H1 (cell line): ENCODE results near the gene CGNL1. TPM values are rescaled to one million over a fixed set of nuclear protein-coding genes. Genes with fewer than 3 reads are reported as not detected.

Experiments
- CTCF ChIA-PET: fragments of 300-600 bp; sonication (Branson Sonifier 250); formaldehyde crosslinking; loops from one replicate; lab custom pipeline; 2021; ENCODE audit not compliant: partially characterized antibody; lab: Charles Lee
- POLR2A ChIA-PET: fragments of 300-600 bp; sonication (Branson Sonifier 250); formaldehyde crosslinking; loops from one replicate; lab custom pipeline; 2021; ENCODE audit warnings: inconsistent platforms; ENCODE audit not compliant: partially characterized antibody; lab: Charles Lee
- DNase-seq, 2 experiments: peaks; one replicate each; pipeline versions ENCODE4 v3.0.0 to v3.0.0-alpha.2; 2010 to 2022; ENCODE audit warnings: low spot score in 2 of 2, low read depth in 1 of 2, mixed read lengths in 1 of 2
- FAIRE-seq: peaks from 2 replicates; lab custom pipeline; 2011; peaks lifted over from hg19 to GRCh38; lab: Jason Lieb, UNC
- H2AFZ ChIP-seq: 2 replicates; pipeline ENCODE4 v1.8.1; 2012; ENCODE audit warnings: low read length, inconsistent platforms
- H2AK5ac ChIP-seq: 2 replicates; pipeline ENCODE4 v1.6.1; 2013; ENCODE audit warnings: low read depth, low read length
- H2BK120ac ChIP-seq: replicated peaks from 2 replicates; pipeline ENCODE3; 2013; ENCODE audit warnings: low read depth, low read length, inconsistent platforms
- H2BK12ac ChIP-seq: 2 replicates; pipeline ENCODE4 v1.6.1; 2013; ENCODE audit warnings: low read depth, low read length
- H2BK15ac ChIP-seq: 2 replicates; pipeline ENCODE4 v1.6.1; 2013; ENCODE audit warnings: low read length
- H2BK20ac ChIP-seq: 2 replicates; pipeline ENCODE4 v1.6.1; 2013; ENCODE audit warnings: low read length
- H2BK5ac ChIP-seq: 2 replicates; pipeline ENCODE4 v1.6.1; 2013; ENCODE audit warnings: low read depth, low read length
- H3K14ac ChIP-seq: 2 replicates; pipeline ENCODE4 v1.6.1; 2013; ENCODE audit warnings: inconsistent platforms; ENCODE audit not compliant: insufficient read length
- H3K18ac ChIP-seq: 2 replicates; pipeline ENCODE4 v1.6.1; 2013; ENCODE audit warnings: low read length; ENCODE audit errors: extremely low read depth
- H3K23ac ChIP-seq: 2 replicates; pipeline ENCODE4 v1.6.1; 2013; ENCODE audit warnings: inconsistent platforms; ENCODE audit not compliant: insufficient read length
- H3K23me2 ChIP-seq: 2 replicates; pipeline ENCODE4 v1.6.1; 2013; ENCODE audit warnings: low read depth, low read length
- H3K27ac ChIP-seq: 2 replicates; pipeline ENCODE4 v1.6.1; 2011; ENCODE audit warnings: low read depth, low read length, inconsistent platforms
- H3K27me3 ChIP-seq, 4 experiments: replicated peaks in 1 of 4; 1 replicate in 1 of 4; 2 replicates in 3 of 4; pipeline versions ENCODE4 v1.6.1 to v1.8.1; 2011 to 2013; ENCODE audit warnings: low read length in 3 of 4, mild to moderate bottlenecking in 3 of 4, inconsistent platforms in 2 of 4, mixed read lengths in 2 of 4, moderate library complexity in 1 of 4; ENCODE audit not compliant: control insufficient read depth in 3 of 4, insufficient read depth in 3 of 4; ENCODE audit errors: extremely low read depth in 1 of 4
- H3K36me3 ChIP-seq, 4 experiments: 2 replicates each; pipeline versions ENCODE4 v1.6.1 to v1.8.1; 2011 to 2013; ENCODE audit warnings: mild to moderate bottlenecking in 4 of 4, low read length in 3 of 4, moderate library complexity in 2 of 4, control low read depth in 1 of 4, inconsistent platforms in 1 of 4; ENCODE audit not compliant: insufficient read depth in 4 of 4, control insufficient read depth in 2 of 4
- H3K4ac ChIP-seq: replicated peaks from 2 replicates; pipeline ENCODE3; 2013; ENCODE audit warnings: low read length, low read depth, mixed read lengths, inconsistent platforms; ENCODE audit not compliant: insufficient read length
- H3K4me1 ChIP-seq, 4 experiments: replicated peaks in 1 of 4; 1 replicate in 1 of 4; 2 replicates in 3 of 4; pipeline versions ENCODE4 v1.6.1 to v1.8.1; 2011 to 2013; ENCODE audit warnings: low read length in 3 of 4, inconsistent platforms in 2 of 4, mixed read lengths in 1 of 4; ENCODE audit not compliant: insufficient read depth in 4 of 4, control insufficient read depth in 3 of 4
- H3K4me2 ChIP-seq, 2 experiments: 2 replicates each; pipeline versions ENCODE4 v1.6.1 to v1.8.1; 2011 to 2013; ENCODE audit warnings: low read depth in 2 of 2, low read length in 2 of 2, control low read depth in 1 of 2, inconsistent platforms in 1 of 2, mild to moderate bottlenecking in 1 of 2; ENCODE audit not compliant: insufficient read depth in 1 of 2
- H3K4me3 ChIP-seq, 4 experiments: fragments of 200-600, 300-600 bp in 1 of 4; sonication (generic), shearing (Covaris generic), sonication (Bioruptor Twin) in 1 of 4; 2 replicates each; pipeline versions ENCODE4 v1.5.1 to v1.8.1; 2011 to 2016; ENCODE audit warnings: low read length in 4 of 4, low read depth in 3 of 4, control low read depth in 2 of 4, inconsistent platforms in 2 of 4, mild to moderate bottlenecking in 2 of 4, mixed read lengths in 1 of 4, moderate library complexity in 1 of 4; ENCODE audit not compliant: insufficient read depth in 2 of 4; ENCODE audit errors: extremely low read depth in 1 of 4
- H3K56ac ChIP-seq: replicated peaks from 2 replicates; pipeline ENCODE3; 2013; ENCODE audit warnings: low read depth, mild to moderate bottlenecking, mixed read lengths, low read length, inconsistent platforms; ENCODE audit not compliant: insufficient read length
- H3K79me1 ChIP-seq: 2 replicates; pipeline ENCODE4 v1.6.1; 2013; ENCODE audit warnings: low read depth, low read length, control low read depth
- H3K79me2 ChIP-seq, 2 experiments: 2 replicates each; pipeline versions ENCODE4 v1.6.1 to v1.8.1; 2012 to 2013; ENCODE audit warnings: low read length in 2 of 2, mild to moderate bottlenecking in 2 of 2, inconsistent platforms in 1 of 2; ENCODE audit not compliant: insufficient read depth in 2 of 2, control insufficient read depth in 1 of 2
- H3K9ac ChIP-seq, 4 experiments: replicated peaks in 1 of 4; 1 replicate in 1 of 4; 2 replicates in 3 of 4; pipeline versions ENCODE4 v1.6.1 to v1.8.1; 2011 to 2013; ENCODE audit warnings: low read depth in 3 of 4, low read length in 3 of 4, control low read depth in 2 of 4, mild to moderate bottlenecking in 2 of 4, moderate library complexity in 2 of 4, inconsistent platforms in 1 of 4; ENCODE audit errors: extremely low read depth in 1 of 4
- H3K9me3 ChIP-seq, 2 experiments: 2 replicates each; pipeline versions ENCODE4 v1.6.1 to v1.8.1; 2012 to 2013; ENCODE audit warnings: mild to moderate bottlenecking in 2 of 2, moderate library complexity in 2 of 2, control low read depth in 1 of 2, inconsistent platforms in 1 of 2, low read depth in 1 of 2, low read length in 1 of 2, mixed read lengths in 1 of 2; ENCODE audit not compliant: insufficient read depth in 2 of 2
- H4K20me1 ChIP-seq, 2 experiments: replicated peaks in 1 of 2; 2 replicates each; pipeline versions ENCODE3 to v1.8.1; 2011 to 2013; ENCODE audit warnings: inconsistent platforms in 2 of 2, low read length in 2 of 2, mild to moderate bottlenecking in 1 of 2; ENCODE audit not compliant: insufficient read depth in 2 of 2, control insufficient read depth in 1 of 2
- H4K5ac ChIP-seq: 2 replicates; pipeline ENCODE4 v1.6.1; 2013; ENCODE audit warnings: low read length, low read depth, mixed read lengths, inconsistent platforms; ENCODE audit not compliant: insufficient read length
- H4K8ac ChIP-seq: 2 replicates; pipeline ENCODE4 v1.8.0; 2013; ENCODE audit warnings: mild to moderate bottlenecking, moderate library complexity, low read length, inconsistent platforms; ENCODE audit not compliant: insufficient read depth; ENCODE audit errors: extremely low read depth
- H4K91ac ChIP-seq: replicated peaks from 2 replicates; pipeline ENCODE3; 2013; ENCODE audit warnings: low read length, mixed read lengths, inconsistent platforms; ENCODE audit not compliant: insufficient read length
- BACH1 ChIP-seq: IDR thresholded peaks from 2 replicates; pipeline ENCODE4 v1.6.1; 2012; ENCODE audit warnings: low read length, improper control_type of control experiment
- CBX5 ChIP-seq: fragments of 300-800, 300-1000 bp; sonication (generic); IDR thresholded peaks from 2 replicates; pipeline ENCODE4 v1.7.1; 2016; ENCODE audit warnings: antibody characterized with exemption, low read length, low read depth
- GTF2F1 ChIP-seq: IDR thresholded peaks from 2 replicates; pipeline ENCODE4 v1.6.1; 2012; ENCODE audit warnings: low read depth, low read length, improper control_type of control experiment, borderline replicate concordance
- PHF8 ChIP-seq: fragments of 200-600 bp; sonication (generic); conservative IDR thresholded peaks from 2 replicates; pipeline ENCODE4 v1.7.1; 2012; ENCODE audit warnings: low read depth, mild to moderate bottlenecking, inconsistent platforms, low read length, moderate library complexity
- RNF2 ChIP-seq: fragments of 200-900, 300-1000 bp; sonication (generic); IDR thresholded peaks from 2 replicates; pipeline ENCODE4 v1.7.1; 2016; ENCODE audit warnings: borderline replicate concordance, low read depth, mild to moderate bottlenecking, antibody characterized with exemption, low read length; ENCODE audit not compliant: poor library complexity, severe bottlenecking; ENCODE audit errors: missing control alignments
- TBP ChIP-seq: IDR thresholded peaks from 2 replicates; pipeline ENCODE4 v1.6.1; 2011; ENCODE audit warnings: low read depth, low read length, improper control_type of control experiment
- TEAD4 ChIP-seq: IDR thresholded peaks from 2 replicates; pipeline ENCODE4 v1.6.1; 2012; ENCODE audit warnings: low read depth, low read length, inconsistent platforms, mixed read lengths
- ZNF274 ChIP-seq: IDR thresholded peaks from 2 replicates; pipeline ENCODE4 v1.7.0; 2012; ENCODE audit warnings: low read length, borderline replicate concordance; ENCODE audit errors: extremely low read depth
- WGBS, 2 experiments: shearing (Covaris generic) in 1 of 2; methylation state at CpG; one replicate each; pipeline versions ENCODE4 v1.1.6 to v1.1.7; 2013 to 2015; ENCODE audit warnings: low lambda C conversion rate in 2 of 2, mixed read lengths in 2 of 2, inconsistent platforms in 1 of 2, low coverage in 1 of 2, missing lambda C conversion rate in 1 of 2; ENCODE audit not compliant: insufficient replicate concordance in 2 of 2, insufficient coverage in 1 of 2, insufficient read length in 1 of 2; ENCODE audit errors: extremely low coverage in 1 of 2, missing lambda C conversion rate in 1 of 2; 5-methylcytosine and 5-hydroxymethylcytosine counted together
- polyA plus RNA-seq, 7 experiments: library from polyadenylated mRNA; depleted of rRNA in 3 of 7; stranded (reverse) in 5 of 7; unstranded in 2 of 7; fragments of >200 nt in 5 of 7; fragments of 200-250 nt in 2 of 7; gene quantifications; 1 replicate in 5 of 7; 2 replicates in 1 of 7; 4 replicates in 1 of 7; pipeline versions ENCODE4 v1.2.1 to v1.2.3, GENCODE V29; 2011 to 2013; ENCODE audit warnings: missing spikeins in 2 of 7, mixed read lengths in 2 of 7
- total RNA-seq: library from RNA; stranded (reverse); fragmentation: NEBNext Ultra II Directional; extraction: Animal tissue kit (Norgen Biotek cat#: 25700); gene quantifications from 2 replicates; pipeline ENCODE4 v1.2.1, GENCODE V29; 2021

CGNL1 gene
- total and polyA plus RNA-seq, 2 of the 8 experiments (the other 6 are each of a cell fraction or from before 2014, with no cell fraction given), result 21.8 to 75.6 TPM

GRCh38 chr15:57583282-57583681 is 207.0 kb downstream of the CGNL1 start:
- no peaks in the 10 kb centered on the region for H3K36me3 ChIP-seq
- H2BK120ac ChIP-seq, result no peak overlapping the region
- DNase-seq (no peak), FAIRE-seq (no peak)
- H2BK5ac ChIP-seq, result no peak overlapping the region
- no peak overlapping the region for H3K14ac ChIP-seq
- no peaks in the 10 kb centered on the region for H4K20me1 ChIP-seq
- POLR2A ChIA-PET, result no interaction called here
- no peak overlapping the region for H3K18ac ChIP-seq
- no peak overlapping the region for H3K27ac ChIP-seq
- no peak overlapping the region for H2AK5ac ChIP-seq
- H3K56ac ChIP-seq, result no peak overlapping the region
- no peak overlapping the region for H3K9ac ChIP-seq
- H2BK20ac ChIP-seq, result no peak overlapping the region
- H3K27me3 ChIP-seq, result no peaks in the 10 kb centered on the region
- H3K79me2 ChIP-seq, result no peaks in the 10 kb centered on the region
- H4K8ac ChIP-seq, result no peak overlapping the region
- no peak overlapping the region for H3K23ac ChIP-seq
- no peak overlapping the region for H3K4ac ChIP-seq
- H3K23me2 ChIP-seq, result no peaks in the 10 kb centered on the region
- H2BK12ac ChIP-seq, result no peak overlapping the region
- no peaks in the 10 kb centered on the region for H3K79me1 ChIP-seq
- H2AFZ ChIP-seq, result no peak overlapping the region
- H2BK15ac ChIP-seq, result no peak overlapping the region
- CTCF ChIA-PET, result interaction anchor here (0.9 to 1.7 kb wide), 3 partner anchors 23 to 32 kb away, joined by 3 to 5 read pairs (median 4); no protein-coding TSS in a partner anchor
- no peak overlapping the region for H4K5ac ChIP-seq
- no peak overlapping the region for H3K4me3 ChIP-seq
- no peaks in the 10 kb centered on the region for H3K9me3 ChIP-seq
- no peak overlapping the region for H4K91ac ChIP-seq
- 80% methylated on average over 2 of the region's 2 CpGs; no CpG with 5 or more reads in 1 of the 2 experiments for WGBS, 2 experiments
- H3K4me2 ChIP-seq, result no peak overlapping the region
- no peak for TF ChIP-seq TEAD4
- no peak for TF ChIP-seq RNF2
- no peak for TF ChIP-seq TBP
- TF ChIP-seq GTF2F1, result no peak
- TF ChIP-seq CBX5, result no peak
- TF ChIP-seq ZNF274, result no peak
- TF ChIP-seq PHF8, result no peak
- TF ChIP-seq BACH1, result no peak
- H3K4me1 ChIP-seq, result no peaks in the 10 kb centered on the region
